Right atrium auricular region (tissue), 2 donors: ENCODE data around the gene IL1A. TPM values are rescaled to one million over a fixed set of nuclear protein-coding genes. Genes with fewer than 3 reads are reported as not detected.
"Not testable (repeated sequence)": the region's sequence is repeated elsewhere in the genome, so short reads cannot be mapped to it uniquely, and the experiment has no call there.

Experiments used
- DNase-seq: peaks from one replicate; pipeline ENCODE4 v3.0.0-alpha.2; 2019; ENCODE audit warnings: low spot score
- H3K27ac ChIP-seq, 2 donors: fragments of 200-600 bp; sonication (generic); 1 replicate in 1 of 2; 2 replicates in 1 of 2; pipeline ENCODE4 v1.5.1; 2016 to 2019
- H3K27me3 ChIP-seq, 2 donors: fragments of 200-600 bp; sonication (generic); one replicate each; pipeline versions ENCODE4 v1.5.1 to v1.6.0; 2017 to 2019
- H3K36me3 ChIP-seq: fragments of 200-600 bp; sonication (generic); one replicate; pipeline ENCODE4 v1.5.1; 2016
- H3K4me1 ChIP-seq, 2 donors: fragments of 200-600 bp; sonication (generic); one replicate each; pipeline versions ENCODE4 v1.5.1 to v1.6.0; 2017 to 2019
- H3K4me3 ChIP-seq, 2 donors: fragments of 200-600 bp; sonication (generic); 1 replicate in 1 of 2; 2 replicates in 1 of 2; pipeline ENCODE4 v1.5.1; 2017 to 2019; ENCODE audit warnings: mild to moderate bottlenecking in 1 of 2, moderate library complexity in 1 of 2
- H3K9me3 ChIP-seq, 2 donors: fragments of 200-600 bp; sonication (generic); one replicate each; pipeline ENCODE4 v1.5.1; 2019
- CTCF ChIP-seq, 2 donors: fragments of 200-600 bp; sonication (generic); IDR thresholded peaks; one replicate each; pipeline ENCODE4 v1.5.1; 2019; ENCODE audit warnings: antibody characterized with exemption in 2 of 2
- total RNA-seq, 2 donors: library from RNA; depleted of rRNA; stranded (reverse); fragments of >200 nt; gene quantifications; one replicate each; pipeline ENCODE4 v1.1.0, GENCODE V29; 2016

Gene IL1A, protein sequence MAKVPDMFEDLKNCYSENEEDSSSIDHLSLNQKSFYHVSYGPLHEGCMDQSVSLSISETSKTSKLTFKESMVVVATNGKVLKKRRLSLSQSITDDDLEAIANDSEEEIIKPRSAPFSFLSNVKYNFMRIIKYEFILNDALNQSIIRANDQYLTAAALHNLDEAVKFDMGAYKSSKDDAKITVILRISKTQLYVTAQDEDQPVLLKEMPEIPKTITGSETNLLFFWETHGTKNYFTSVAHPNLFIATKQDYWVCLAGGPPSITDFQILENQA
- total RNA-seq: not detected

- no peak within 1 kb of the TSS for H3K27ac ChIP-seq
- no peaks in the 10 kb centered on the region for H3K4me1 ChIP-seq
- no peak within 1 kb of the TSS for H3K4me3 ChIP-seq
- TF ChIP-seq CTCF (IDR thresholded peaks at IDR 0.05): no peak
- DNase-seq: no peak
- no peaks in the 10 kb centered on the region for H3K27me3 ChIP-seq
- no peaks in the 10 kb centered on the region for H3K9me3 ChIP-seq
- H3K36me3 ChIP-seq: no peaks in the 10 kb centered on the region
Observed at GRCh38 chr2:112784199-112785189, at the start of gene IL1A. Gene IL1A, minus strand, starts transcription at chr2:112784493. Its CDS starts 723 bp downstream, at chr2:112783770.

GRCh38 chr2:112833976-112834375, 49.7 kb upstream of the IL1A start:
- no peak for DNase-seq
- H3K4me3 ChIP-seq: no peak overlapping the region
- no peak overlapping the region for H3K27ac ChIP-seq
- no peaks in the 10 kb centered on the region for H3K27me3 ChIP-seq
- H3K4me1 ChIP-seq: no peaks in the 10 kb centered on the region
- H3K36me3 ChIP-seq: no peaks in the 10 kb centered on the region
- no peak for TF ChIP-seq CTCF (IDR thresholded peaks at IDR 0.05)
- no peaks in the 10 kb centered on the region for H3K9me3 ChIP-seq

DNA sequence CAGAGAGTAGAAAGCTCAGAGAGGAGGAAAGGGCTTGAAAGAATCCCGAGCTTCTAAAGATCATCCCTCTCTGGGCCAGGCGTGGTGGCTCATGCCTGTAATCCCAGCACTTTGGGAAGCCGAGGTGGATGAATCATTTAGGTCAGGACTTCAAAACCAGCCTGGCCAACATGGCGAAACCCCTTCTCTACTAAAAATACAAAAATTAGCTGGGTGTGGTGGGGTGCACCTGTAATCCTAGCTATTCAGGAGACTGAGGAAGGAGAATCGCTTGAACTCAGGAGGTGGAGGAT, 49.3 kb upstream of the IL1A start:
- not testable (repeated sequence) for H3K36me3 ChIP-seq, DNase-seq, H3K9me3 ChIP-seq, H3K4me1 ChIP-seq, H3K27ac ChIP-seq, H3K27me3 ChIP-seq, H3K4me3 ChIP-seq

- Histone ChIP-seq H3K4me1 (no peaks in the 10 kb centered on the region), H3K27ac (no peak overlapping the region), H3K36me3 (no peaks in the 10 kb centered on the region), H3K27me3 (no peaks in the 10 kb centered on the region), H3K9me3 (no peaks in the 10 kb centered on the region), H3K4me3 (no peak overlapping the region)
- no peak for DNase-seq
- no peak for TF ChIP-seq CTCF (IDR thresholded peaks at IDR 0.05)
Observed at GRCh38 chr2:112832841-112833638, 48.7 kb upstream of the IL1A start.

- H3K36me3 ChIP-seq: no peaks in the 10 kb centered on the region
- no peak overlapping the region for H3K4me3 ChIP-seq
- H3K27me3 ChIP-seq: no peaks in the 10 kb centered on the region
- no peak for DNase-seq
- H3K9me3 ChIP-seq: no peaks in the 10 kb centered on the region
- no peak overlapping the region for H3K27ac ChIP-seq
- TF ChIP-seq CTCF (IDR thresholded peaks at IDR 0.05): no peak
- H3K4me1 ChIP-seq: no peaks in the 10 kb centered on the region
Observed at GRCh38 chr2:112831946-112832840, 47.9 kb upstream of the IL1A start.
